K562 (cell line): Measurements from ENCODE around the gene SMIM13. TPM values are rescaled to one million over a fixed set of nuclear protein-coding genes. Genes with fewer than 3 reads are reported as not detected.

Source experiments
- AFF1 ChIP-seq, 2 experiments: fragments of 450-650 bp; IDR thresholded peaks; 2 replicates each; pipeline ENCODE4 v1.6.1; 2018; ENCODE audit warnings: mild to moderate bottlenecking in 2 of 2, low read depth in 1 of 2; ENCODE audit not compliant: partially characterized antibody in 2 of 2
- COPS2 ChIP-seq: fragments of 450-650 bp; conservative IDR thresholded peaks from 2 replicates; pipeline ENCODE4 v1.6.1; 2016; ENCODE audit warnings: mild to moderate bottlenecking, moderate library complexity
- CTCFL ChIP-seq: IDR thresholded peaks from 2 replicates; pipeline ENCODE4 v1.6.1; 2011; ENCODE audit warnings: borderline replicate concordance, low read depth, mild to moderate bottlenecking, moderate library complexity, low read length; ENCODE audit not compliant: insufficient read depth, poor library complexity, severe bottlenecking
- HOMEZ ChIP-seq: fragments of 250-450 bp; sonication (Bioruptor Pico); IDR thresholded peaks from 2 replicates; pipeline ENCODE4 v1.4.0; 2020; ENCODE audit warnings: mild to moderate bottlenecking, moderate library complexity
- KLF13 ChIP-seq: fragments of 450-650 bp; IDR thresholded peaks from 2 replicates; pipeline ENCODE4 v1.6.1; 2016; ENCODE audit warnings: missing genetic modification characterization, low read depth, mild to moderate bottlenecking, missing compliant biosample characterization, moderate library complexity, borderline replicate concordance
- NFIX ChIP-seq: fragments of 250-450 bp; sonication (Bioruptor Pico); IDR thresholded peaks from 2 replicates; pipeline ENCODE4 v1.4.0; 2020; ENCODE audit warnings: low read depth, mild to moderate bottlenecking, moderate library complexity
- NKRF ChIP-seq: fragments of 450-650 bp; IDR thresholded peaks from 2 replicates; pipeline ENCODE4 v1.6.1; 2016; ENCODE audit warnings: borderline replicate concordance
- PHB ChIP-seq: fragments of 250-450 bp; sonication (Bioruptor Pico); IDR thresholded peaks from 2 replicates; pipeline ENCODE4 v1.5.0; 2021
- POU5F1 ChIP-seq: fragments of 150-350 bp; IDR thresholded peaks from 2 replicates; pipeline ENCODE4 v1.6.1; 2014; ENCODE audit warnings: borderline replicate concordance, low read length, low read depth, mild to moderate bottlenecking; ENCODE audit not compliant: partially characterized antibody
- SFPQ ChIP-seq: fragments of 200-400 bp; formaldehyde crosslinking; IDR thresholded peaks from 2 replicates; pipeline ENCODE4 v1.6.1; 2017; ENCODE audit warnings: mild to moderate bottlenecking, low read depth, low read length, moderate library complexity
- UBTF ChIP-seq, 2 experiments: IDR thresholded peaks; 2 replicates each; pipeline ENCODE4 v1.6.1; 2012; ENCODE audit warnings: improper control_type of control experiment in 2 of 2, low read depth in 2 of 2, low read length in 2 of 2, borderline replicate concordance in 1 of 2
- ZNF174 ChIP-seq: fragments of 250-450 bp; sonication (Bioruptor Pico); IDR thresholded peaks from 2 replicates; pipeline ENCODE4 v1.4.0; 2020; ENCODE audit warnings: mild to moderate bottlenecking
- polyA plus RNA-seq, 8 experiments: library from polyadenylated mRNA; depleted of rRNA in 4 of 8; stranded (reverse) in 5 of 8; unstranded in 3 of 8; fragments of >200 nt; fragmentation: Nextera tagmentation in 2 of 8; fragmentation: Illumina TruSeq in 1 of 8; extraction: Ambion mirVana in 2 of 8; extraction: Trizol in 1 of 8; gene quantifications; 2 replicates each; pipeline versions ENCODE4 v1.2.1 to v1.2.3, GENCODE V29; 2011 to 2014; ENCODE audit warnings: inconsistent platforms in 1 of 8, missing spikeins in 1 of 8
- total RNA-seq, 7 experiments: library from RNA; depleted of rRNA in 6 of 7; stranded (reverse); fragments of >200 nt in 6 of 7; fragmentation: Illumina TruSeq in 2 of 7; extraction: Trizol in 2 of 7; gene quantifications; 2 replicates each; pipeline versions ENCODE4 v1.2.1 to v1.2.3, GENCODE V29; 2011 to 2021; ENCODE audit warnings: low replicate concordance in 1 of 7

The SMIM13 gene
- total and polyA plus RNA-seq, 9 of the 15 experiments (the other 6 are each of a cell fraction or from before 2014, with no cell fraction given): 5.5 to 24.8 (median 11.7) TPM

- no peak for TF ChIP-seq AFF1 (IDR thresholded peaks at IDR 0.05; ENCODE audit: low read depth in 1 of 2, partially characterized antibody in 2 of 2)
- TF ChIP-seq UBTF (IDR thresholded peaks at IDR 0.05; ENCODE audit: borderline replicate concordance in 1 of 2, low read depth in 2 of 2, low read length in 2 of 2): no peak
- TF ChIP-seq NFIX (CRISPR knock-in tag): no peak
- no peak for TF ChIP-seq COPS2
- TF ChIP-seq KLF13 (tag): no peak
- no peak for TF ChIP-seq HOMEZ
- no peak for TF ChIP-seq PHB (CRISPR knock-in tag)
- TF ChIP-seq NKRF: no peak
- no peak for TF ChIP-seq ZNF174
- TF ChIP-seq SFPQ: no peak
- no peak for TF ChIP-seq POU5F1
- TF ChIP-seq CTCFL: no peak
Measured at GRCh38 chr6:11078266-11078665, 15.4 kb upstream of the SMIM13 start (continued).
